Stimulated activated CD4-positive, alpha-beta T cell treated with anti-CD3 and anti-CD28 coated beads, TNF-alpha, amount 100 ng/mL, for 24 hours (primary cell): ENCODE data around the gene IL15RA.

ENCODE experiments used
- DNase-seq, 3 experiments: peaks; one replicate each; pipeline ENCODE4 v3.0.0-alpha.2; 2020; ENCODE audit warnings: low read depth in 3 of 3

IL15RA gene, protein sequence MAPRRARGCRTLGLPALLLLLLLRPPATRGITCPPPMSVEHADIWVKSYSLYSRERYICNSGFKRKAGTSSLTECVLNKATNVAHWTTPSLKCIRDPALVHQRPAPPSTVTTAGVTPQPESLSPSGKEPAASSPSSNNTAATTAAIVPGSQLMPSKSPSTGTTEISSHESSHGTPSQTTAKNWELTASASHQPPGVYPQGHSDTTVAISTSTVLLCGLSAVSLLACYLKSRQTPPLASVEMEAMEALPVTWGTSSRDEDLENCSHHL

GRCh38 chr10:5977471-5978229 is at the start of gene IL15RA:
Gene IL15RA, minus strand, starts transcription at chr10:5977543. Its CDS starts 51 bp downstream, at chr10:5977492.
- peak; percentile 80 to 91 (median 80) for DNase-seq

GRCh38 chr10:6025683-6026255 is 48.4 kb upstream of the IL15RA start:
- no peak for DNase-seq

DNA sequence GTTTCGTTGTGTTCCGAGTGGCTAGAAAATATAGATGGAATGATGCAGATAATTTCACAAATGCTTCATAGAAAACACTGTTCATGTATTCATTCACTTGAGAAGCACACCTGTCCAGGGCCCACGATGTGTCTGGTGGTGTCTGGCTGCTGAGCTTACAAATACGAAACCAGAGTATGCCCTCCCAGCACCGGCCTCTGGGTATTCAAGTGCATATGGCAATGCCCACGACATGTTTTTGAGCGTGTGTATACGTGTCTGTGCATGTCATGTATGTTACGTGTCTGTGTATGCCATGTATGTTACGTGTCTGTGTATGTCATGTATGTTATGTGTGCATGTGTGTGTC is 47.0 kb upstream of the IL15RA start:
- DNase-seq, result no peak

- DNase-seq, result no peak
These were observed 46.5 kb upstream of the IL15RA start for GRCh38 chr10:6023661-6024333.

GRCh38 chr10:6022660-6023059 is 45.3 kb upstream of the IL15RA start:
- DNase-seq, result no peak

GRCh38 chr10:6020826-6021225 is 43.5 kb upstream of the IL15RA start:
- no peak for DNase-seq

GRCh38 chr10:6019796-6020195 is 42.5 kb upstream of the IL15RA start:
- DNase-seq, result no peak

- DNase-seq, result no peak
These were observed 41.9 kb upstream of the IL15RA start for GRCh38 chr10:6019010-6019782.

- DNase-seq, result no peak
These were observed 41.1 kb upstream of the IL15RA start for GRCh38 chr10:6018422-6018821.

DNA sequence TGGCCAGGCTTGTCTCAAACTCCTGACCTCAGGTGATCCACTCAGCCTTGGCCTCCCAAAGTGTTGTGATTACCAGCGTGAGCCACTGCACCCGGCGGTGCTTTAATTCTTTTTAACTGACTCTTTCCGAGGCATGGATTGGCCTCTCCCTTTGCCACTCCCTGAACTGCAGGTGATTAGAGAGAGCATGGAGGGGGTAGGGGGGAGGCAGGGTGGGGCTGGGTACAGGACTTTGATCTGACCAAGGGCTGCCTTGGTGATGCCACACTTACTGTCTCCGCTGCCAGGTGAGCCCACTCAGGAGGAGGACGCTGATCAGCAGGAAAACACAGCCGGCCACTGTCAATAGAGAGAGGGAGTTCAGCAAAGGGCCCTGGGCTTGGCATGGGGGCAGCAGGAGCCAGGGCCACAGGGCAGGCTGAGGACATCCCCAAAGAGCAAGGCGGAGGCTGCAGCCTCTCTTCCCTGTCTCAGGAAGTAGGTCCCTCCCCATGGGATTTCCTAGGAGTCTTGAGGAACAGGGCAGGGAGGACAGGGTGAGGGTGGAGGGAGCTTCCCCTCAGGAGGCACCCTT is 40.5 kb upstream of the IL15RA start:
- DNase-seq, result no peak

GRCh38 chr10:6014241-6014761 is 37.0 kb upstream of the IL15RA start:
- peak in 1 of 3 experiments; percentile 44 for DNase-seq

GRCh38 chr10:6013413-6014192 is 36.3 kb upstream of the IL15RA start:
- no peak for DNase-seq

- no peak for DNase-seq
These were observed 35.0 kb upstream of the IL15RA start for GRCh38 chr10:6012121-6012905.

GRCh38 chr10:6011558-6011957 is 34.2 kb upstream of the IL15RA start:
- no peak for DNase-seq

DNA sequence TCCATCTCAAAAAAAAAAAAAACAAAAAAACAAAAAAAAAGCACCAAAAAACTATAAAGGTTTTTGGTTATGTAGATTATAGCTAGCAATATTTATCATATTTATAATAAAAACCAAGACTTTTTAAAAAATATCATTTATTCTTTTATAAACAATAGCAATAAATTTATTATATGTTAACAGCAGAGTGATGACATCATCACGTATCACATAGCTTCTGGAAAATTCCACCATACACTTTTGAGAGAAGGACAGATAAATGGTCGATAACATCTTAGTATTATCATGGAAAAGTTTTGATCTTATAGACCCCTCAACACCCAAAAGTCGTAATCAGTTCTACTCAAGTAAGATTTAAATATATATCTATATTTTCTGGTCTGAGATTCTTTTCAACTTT is 33.2 kb upstream of the IL15RA start:
- no peak for DNase-seq

DNA sequence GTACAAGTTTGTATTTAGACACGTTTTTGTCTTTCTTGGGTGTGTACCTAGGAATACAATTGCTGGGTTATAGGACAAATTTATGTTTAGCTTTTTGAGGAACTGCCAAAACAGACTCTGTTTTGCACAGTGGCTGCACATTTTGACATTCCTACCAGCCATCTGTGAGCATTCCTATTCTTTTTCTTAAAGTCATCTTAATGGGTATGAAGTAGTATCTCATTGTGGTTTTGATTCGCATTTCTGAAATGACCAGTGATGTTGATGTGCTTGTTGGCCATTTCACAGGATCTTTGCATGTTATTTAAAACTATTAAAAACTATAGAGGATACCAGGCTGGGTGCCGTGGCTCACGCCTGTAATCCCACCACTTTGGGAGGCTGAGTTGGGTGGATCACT is 32.6 kb upstream of the IL15RA start:
- no peak for DNase-seq

GRCh38 chr10:6009150-6009549 is 31.8 kb upstream of the IL15RA start:
- no peak for DNase-seq

DNA sequence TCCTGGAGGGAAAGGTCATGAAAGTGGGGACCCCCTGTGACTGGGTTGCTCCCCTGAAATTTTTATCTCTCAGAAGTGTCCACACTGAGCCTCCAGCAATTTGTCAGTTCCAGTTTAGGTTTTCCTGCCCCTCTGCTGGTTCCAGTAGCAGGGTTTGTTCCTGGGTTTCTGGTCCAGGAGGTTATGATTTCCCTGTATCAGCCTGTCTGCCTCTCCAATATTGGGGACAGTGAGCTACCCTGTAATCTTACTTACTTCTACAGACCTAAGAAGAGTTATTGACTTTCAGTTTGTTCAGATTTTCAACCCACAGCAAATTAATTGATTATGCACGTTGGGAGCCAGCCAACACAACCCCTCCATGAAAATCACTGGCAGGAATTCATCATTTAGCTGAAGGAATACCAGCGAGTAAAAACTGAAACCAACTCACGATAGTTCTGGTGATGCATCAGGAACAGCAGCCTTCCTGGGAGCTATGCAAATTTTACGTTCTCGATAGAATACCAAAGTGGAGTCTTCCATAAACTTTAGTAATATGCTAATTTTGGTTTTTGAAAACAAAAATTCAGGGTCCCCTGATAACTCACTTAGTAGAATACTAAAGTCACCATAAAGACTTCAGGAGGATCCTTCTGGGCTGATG is 31.3 kb upstream of the IL15RA start:
- DNase-seq, result no peak

- DNase-seq, result no peak
These were observed 29.6 kb upstream of the IL15RA start for GRCh38 chr10:6006991-6007390.
